Activated CD8-positive, alpha-beta memory T cell treated with anti-CD3 and anti-CD28 coated beads, Interleukin-2, amount 50 U/mL, for 48 hours (primary cell): ENCODE data around the gene FAM161A.
"Not testable (repeated sequence)": the region's sequence is repeated elsewhere in the genome, so short reads cannot be mapped to it uniquely, and the experiment has no call there.

ENCODE experiments used
- DNase-seq: peaks from one replicate; pipeline ENCODE4 v3.0.0-alpha.2; 2020

Gene FAM161A

GRCh38 chr2:61841286-61841685 lies 12.6 kb downstream of the FAM161A start:
- no peak for DNase-seq

- no peak for DNase-seq
These were observed 19.0 kb downstream of the FAM161A start for GRCh38 chr2:61834893-61835292.

GRCh38 chr2:61833971-61834370 lies 19.9 kb downstream of the FAM161A start:
- DNase-seq, result no peak

GRCh38 chr2:61832183-61832841 lies 21.5 kb downstream of the FAM161A start:
- DNase-seq, result no peak

GRCh38 chr2:61822255-61822654 lies 31.6 kb downstream of the FAM161A start:
- DNase-seq, result no peak

GRCh38 chr2:61816480-61817355 lies 37.1 kb downstream of the FAM161A start:
- no peak for DNase-seq

- no peak for DNase-seq
These were observed 39.2 kb downstream of the FAM161A start for GRCh38 chr2:61814539-61815160.

- DNase-seq, result not testable (repeated sequence)
These were observed 40.5 kb downstream of the FAM161A start for GRCh38 chr2:61813314-61813713.

- no peak for DNase-seq
These were observed 42.0 kb downstream of the FAM161A start for GRCh38 chr2:61811821-61812220.

- not testable (repeated sequence) for DNase-seq
These were observed 43.7 kb downstream of the FAM161A start for GRCh38 chr2:61810203-61810602.

GRCh38 chr2:61808693-61809092 lies 45.2 kb downstream of the FAM161A start:
- not testable (repeated sequence) for DNase-seq

- no peak for DNase-seq
These were observed 46.7 kb downstream of the FAM161A start for GRCh38 chr2:61807036-61807757.

GRCh38 chr2:61802548-61802947 lies 51.3 kb downstream of the FAM161A start:
- no peak for DNase-seq

- DNase-seq, result no peak
These were observed 54.8 kb downstream of the FAM161A start for GRCh38 chr2:61799099-61799498.

- DNase-seq, result not testable (repeated sequence)
These were observed 56.4 kb downstream of the FAM161A start for GRCh38 chr2:61797446-61797845.

GRCh38 chr2:61795408-61795807 lies 58.5 kb downstream of the FAM161A start:
- DNase-seq, result no peak

- DNase-seq, result peak; percentile 76
These were observed 60.4 kb downstream of the FAM161A start for GRCh38 chr2:61793389-61793836.

GRCh38 chr2:61792355-61792890 lies 61.4 kb downstream of the FAM161A start:
- DNase-seq, result no peak

GRCh38 chr2:61789807-61790602 lies 63.9 kb downstream of the FAM161A start:
- no peak for DNase-seq

- no peak for DNase-seq
These were observed 65.8 kb downstream of the FAM161A start for GRCh38 chr2:61787941-61788563.

- no peak for DNase-seq
These were observed 67.0 kb downstream of the FAM161A start for GRCh38 chr2:61786876-61787275.
